Epithelial cell of esophagus (primary cell): Measurements from ENCODE around the gene TUG1.

ENCODE experiments used
- DNase-seq: peaks from one replicate; pipeline ENCODE4 v3.0.0; 2010; ENCODE audit warnings: low read depth
- H3K4me3 ChIP-seq: 2 replicates; pipeline ENCODE4 v1.5.1; 2011; ENCODE audit warnings: mild to moderate bottlenecking, low read length, control low read depth
- CTCF ChIP-seq: IDR thresholded peaks from 2 replicates; pipeline ENCODE4 v1.5.1; 2011; ENCODE audit warnings: low read depth, mild to moderate bottlenecking, low read length, control low read depth, inconsistent platforms; ENCODE audit not compliant: insufficient read depth; ENCODE audit errors: missing control alignments

The TUG1 gene

GRCh38 chr22:30925667-30926066 is 43.4 kb upstream of the TUG1 start:
- no peak for TF ChIP-seq CTCF
- DNase-seq, result no peak
- H3K4me3 ChIP-seq, result no peak overlapping the region

DNA sequence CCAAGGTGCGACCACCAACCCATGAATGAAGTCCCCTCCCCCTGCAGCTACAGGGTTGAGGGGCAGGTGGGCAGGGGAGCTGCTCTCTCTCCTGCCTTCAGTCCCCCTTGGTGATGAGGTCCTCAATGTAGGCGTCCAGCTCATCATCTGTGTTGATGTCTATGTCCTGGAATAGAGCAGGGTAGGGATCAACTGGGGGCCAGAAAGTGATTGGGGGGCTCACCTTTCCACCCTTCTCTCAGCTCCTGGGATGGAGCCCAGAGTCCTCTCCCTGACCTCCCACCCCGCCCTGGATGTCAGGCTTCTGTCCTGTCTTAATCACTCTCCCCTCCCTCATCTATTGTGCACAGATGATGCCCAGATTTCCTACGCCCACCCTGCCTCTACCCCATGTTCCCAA is 42.4 kb upstream of the TUG1 start:
- no peak for TF ChIP-seq CTCF
- no peak for DNase-seq

GRCh38 chr22:30927806-30928205 is 41.3 kb upstream of the TUG1 start:
- no peak for TF ChIP-seq CTCF
- DNase-seq, result no peak
- no peak overlapping the region for H3K4me3 ChIP-seq

More for the DNA sequence above, 42.4 kb upstream of the TUG1 start:
- H3K4me3 ChIP-seq, result no peak overlapping the region

- TF ChIP-seq CTCF, result no peak
- no peak for DNase-seq
- H3K4me3 ChIP-seq, result no peak overlapping the region
These were observed 40.7 kb upstream of the TUG1 start for GRCh38 chr22:30928401-30928800.

- no peak for TF ChIP-seq CTCF
- H3K4me3 ChIP-seq, result no peak overlapping the region
- no peak for DNase-seq
These were observed 38.8 kb upstream of the TUG1 start for GRCh38 chr22:30930228-30930627.

DNA sequence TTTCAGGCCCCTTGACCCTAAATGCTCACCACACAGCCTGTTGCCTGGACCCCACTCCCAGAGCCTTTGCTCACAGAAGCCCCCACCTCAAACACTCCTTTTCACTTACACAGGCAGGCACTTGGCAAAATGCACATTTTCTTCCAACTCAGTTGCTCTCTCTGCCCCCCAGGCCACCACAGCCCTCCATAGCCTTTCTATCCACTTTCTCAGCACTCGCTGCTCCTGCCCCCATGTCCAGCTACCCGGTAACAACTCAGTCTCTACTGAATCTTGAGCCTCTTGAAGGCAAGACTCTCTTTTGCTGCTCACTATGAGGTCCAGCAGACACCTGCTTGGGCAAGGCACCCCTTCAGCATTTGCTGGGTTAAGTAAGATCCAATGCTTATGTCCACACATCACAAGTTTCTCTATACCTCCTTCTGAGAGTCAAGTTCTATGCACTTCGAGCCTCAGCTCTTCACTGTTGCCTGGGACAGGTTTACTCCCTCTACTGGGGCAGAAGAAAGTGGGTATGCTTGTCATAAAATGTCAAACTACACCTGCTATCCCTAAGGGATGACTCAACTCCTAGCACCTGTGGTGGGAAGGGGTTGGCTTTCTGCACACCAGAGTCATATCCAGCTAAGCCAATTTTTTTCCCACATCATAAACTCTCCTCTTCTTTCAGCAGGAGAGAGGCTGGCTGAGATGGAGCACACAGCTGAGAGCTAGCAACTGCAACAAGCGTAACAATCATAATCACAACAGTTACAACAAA is 37.3 kb upstream of the TUG1 start:
- no peak for DNase-seq
- H3K4me3 ChIP-seq, result no peak overlapping the region

More for the DNA sequence above, 37.3 kb upstream of the TUG1 start:
- TF ChIP-seq CTCF, result no peak
